GM23338 (cell line): ENCODE measurements around the gene COX11. TPM values are rescaled to one million over a fixed set of nuclear protein-coding genes. Genes with fewer than 3 reads are reported as not detected.

Experiments
- ATAC-seq: fragments of 200-7000 bp; cut with Tn5 transposase; 3 replicates; pipeline ENCODE4 v1.9.1; 2020
- DNase-seq: peaks from one replicate; pipeline ENCODE4 v3.0.0-alpha.2; 2015; ENCODE audit warnings: low spot score
- H2AFZ ChIP-seq: fragments of 200-600 bp; sonication (generic); 2 replicates; pipeline ENCODE4 v1.8.0; 2016; ENCODE audit warnings: antibody characterized with exemption, mild to moderate bottlenecking, moderate library complexity
- H3F3A ChIP-seq: fragments of 200-600 bp; sonication (generic); replicated peaks from 2 replicates; pipeline ENCODE4 v1.8.0; 2017; ENCODE audit warnings: antibody characterized with exemption, mixed run types, low read depth
- H3K27ac ChIP-seq: fragments of 200-600 bp; sonication (generic); 2 replicates; pipeline ENCODE4 v1.6.1; 2016; ENCODE audit warnings: low read depth
- H3K27me3 ChIP-seq: fragments of 200-600 bp; sonication (generic); 2 replicates; pipeline ENCODE4 v1.8.0; 2016; ENCODE audit warnings: mild to moderate bottlenecking, mixed run types, moderate library complexity; ENCODE audit not compliant: insufficient read depth
- H3K36me3 ChIP-seq: fragments of 200-600 bp; sonication (generic); 2 replicates; pipeline ENCODE4 v1.8.0; 2016; ENCODE audit warnings: mild to moderate bottlenecking; ENCODE audit not compliant: insufficient read depth
- H3K4me1 ChIP-seq: fragments of 200-600 bp; sonication (generic); 2 replicates; pipeline ENCODE4 v1.8.0; 2016; ENCODE audit warnings: mild to moderate bottlenecking, moderate library complexity; ENCODE audit not compliant: insufficient read depth
- H3K4me2 ChIP-seq: fragments of 200-600 bp; sonication (generic); 2 replicates; pipeline ENCODE4 v1.7.1; 2017; ENCODE audit warnings: mixed run types
- H3K4me3 ChIP-seq: fragments of 200-600 bp; sonication (generic); 2 replicates; pipeline ENCODE4 v1.6.1; 2016; ENCODE audit warnings: mixed run types
- H3K79me2 ChIP-seq: fragments of 200-600 bp; sonication (generic); replicated peaks from 2 replicates; pipeline ENCODE4 v1.8.0; 2017; ENCODE audit warnings: mild to moderate bottlenecking; ENCODE audit not compliant: insufficient read depth
- H3K9me2 ChIP-seq: fragments of 200-600 bp; sonication (generic); 2 replicates; pipeline ENCODE4 v1.8.0; 2017; ENCODE audit not compliant: insufficient read depth
- H4K20me1 ChIP-seq: fragments of 200-600 bp; sonication (generic); replicated peaks from 2 replicates; pipeline ENCODE4 v1.8.0; 2017; ENCODE audit warnings: mild to moderate bottlenecking; ENCODE audit not compliant: insufficient read depth
- H3K27ac Mint-ChIP-seq: 2 replicates; pipeline ENCODE4 v1.8.0; 2020; ENCODE audit warnings: inconsistent platforms, mild to moderate bottlenecking, moderate library complexity, mixed read lengths
- H3K27me3 Mint-ChIP-seq: 3 replicates; pipeline ENCODE4 v1.8.0; 2022; ENCODE audit warnings: low read depth, mild to moderate bottlenecking, moderate library complexity, mixed read lengths, inconsistent platforms; ENCODE audit not compliant: insufficient read depth, poor library complexity
- H3K36me3 Mint-ChIP-seq: 3 replicates; pipeline ENCODE4 v1.8.0; 2021; ENCODE audit warnings: low read depth, mild to moderate bottlenecking, inconsistent platforms, moderate library complexity, mixed read lengths
- H3K4me1 Mint-ChIP-seq: 3 replicates; pipeline ENCODE4 v1.8.0; 2020; ENCODE audit warnings: mild to moderate bottlenecking, inconsistent platforms, mixed read lengths
- H3K4me3 Mint-ChIP-seq: 3 replicates; pipeline ENCODE4 v1.8.0; 2021; ENCODE audit warnings: moderate library complexity, mild to moderate bottlenecking, inconsistent platforms, mixed read lengths
- H3K9me3 Mint-ChIP-seq: 3 replicates; pipeline ENCODE4 v1.8.0; 2020; ENCODE audit warnings: moderate library complexity, mild to moderate bottlenecking, inconsistent platforms, mixed read lengths
- CREB1 ChIP-seq: fragments of 250-450 bp; sonication (Bioruptor Pico); IDR thresholded peaks from 2 replicates; pipeline ENCODE4 v1.5.0; 2020; ENCODE audit warnings: low read depth, mild to moderate bottlenecking, moderate library complexity
- CTCF ChIP-seq, 2 experiments: fragments of 200-600 bp in 1 of 2; sonication (generic) in 1 of 2; conservative IDR thresholded peaks; 2 replicates each; pipeline versions ENCODE4 v1.5.1 to v1.6.1; 2016 to 2017; ENCODE audit warnings: antibody characterized with exemption in 2 of 2, low read depth in 2 of 2, mild to moderate bottlenecking in 2 of 2, moderate library complexity in 1 of 2
- ETS1 ChIP-seq: IDR thresholded peaks from 2 replicates; pipeline ENCODE4 v1.6.1; 2016; ENCODE audit warnings: antibody characterized with exemption
- EZH2phosphoT487 ChIP-seq: fragments of 200-600 bp; sonication (generic); IDR thresholded peaks from one replicate; pipeline ENCODE4 v1.8.1; 2018; ENCODE audit warnings: antibody characterized with exemption; ENCODE audit not compliant: unreplicated experiment
- NANOG ChIP-seq: IDR thresholded peaks from 2 replicates; pipeline ENCODE4 v1.6.1; 2016; ENCODE audit warnings: antibody characterized with exemption, borderline replicate concordance
- POLR2AphosphoS5 ChIP-seq: IDR thresholded peaks from 2 replicates; pipeline ENCODE4 v1.6.1; 2016; ENCODE audit warnings: antibody characterized with exemption, low read depth
- REST ChIP-seq: IDR thresholded peaks from one replicate; pipeline ENCODE4 v1.6.1; 2018; ENCODE audit warnings: antibody characterized with exemption; ENCODE audit not compliant: unreplicated experiment
- STAT1 ChIP-seq: IDR thresholded peaks from one replicate; pipeline ENCODE4 v1.6.1; 2016; ENCODE audit warnings: antibody characterized with exemption; ENCODE audit not compliant: unreplicated experiment
- polyA plus RNA-seq: library from polyadenylated mRNA; unstranded; fragments of >200 nt; fragmentation: Nextera tagmentation; extraction: Ambion mirVana; gene quantifications from 2 replicates; pipeline ENCODE4 v1.2.1, GENCODE V29; 2016
- total RNA-seq: library from RNA; depleted of rRNA; stranded (reverse); fragments of >200 nt; shearing (Covaris generic); gene quantifications from 2 replicates; pipeline ENCODE4 v1.2.3, GENCODE V29; 2014

COX11 gene
- total and polyA plus RNA-seq, 2 experiments from 2014 or later: 53.7 to 56.7 TPM

GRCh38 chr17:54924405-54924804, 44.0 kb downstream of the COX11 start:
- peaks cover 4% of the 10 kb centered on the region for H3K4me1 Mint-ChIP-seq

GRCh38 chr17:54920819-54921218, 47.6 kb downstream of the COX11 start:
- H3K4me1 Mint-ChIP-seq: peaks cover 23% of the 10 kb centered on the region
- no peak overlapping the region for H3K4me3 Mint-ChIP-seq
- H3K27me3 ChIP-seq: no peaks in the 10 kb centered on the region
- peak overlapping the region; percentile 76 for H3K27ac Mint-ChIP-seq
- no peaks in the 10 kb centered on the region for H3F3A ChIP-seq
- no peak overlapping the region for H3K27ac ChIP-seq
- DNase-seq (no peak), ATAC-seq (no peak)
- peaks cover 3% of the 10 kb centered on the region; the same call in 1 of the 2 replicates for H4K20me1 ChIP-seq
- H3K36me3 ChIP-seq: peaks cover 25% of the 10 kb centered on the region
- H2AFZ ChIP-seq: no peak overlapping the region
- H3K4me3 ChIP-seq: no peak overlapping the region
- peaks cover 78% of the 10 kb centered on the region for H3K36me3 Mint-ChIP-seq
- peaks cover 7% of the 10 kb centered on the region; the same call in 2 of the 3 replicates for H3K9me3 Mint-ChIP-seq
- H3K4me1 ChIP-seq: peaks cover 16% of the 10 kb centered on the region
- no peak overlapping the region for H3K4me2 ChIP-seq
- H3K27me3 Mint-ChIP-seq: peaks cover 2% of the 10 kb centered on the region
- no peaks in the 10 kb centered on the region for H3K9me2 ChIP-seq
- no peaks in the 10 kb centered on the region; the same call in 1 of the 2 replicates for H3K79me2 ChIP-seq
- TF ChIP-seq STAT1 (no peak), CTCF (conservative IDR thresholded peaks at IDR 0.05; ENCODE audit: low read depth in 2 of 2) (no peak), CREB1 (CRISPR knock-in tag) (no peak), EZH2phosphoT487 (no peak), ETS1 (no peak), NANOG (no peak), POLR2AphosphoS5 (no peak)

More at GRCh38 chr17:54924405-54924804, 44.0 kb downstream of the COX11 start:
- Histone ChIP-seq H3K4me3 (no peak overlapping the region), H3K4me2 (no peak overlapping the region), H4K20me1 (peaks cover 11% of the 10 kb centered on the region), H3K4me1 (0 out of 2 replicates have a peak, but pooled peaks cover 7% of the 10 kb centered on the region), H3F3A (no peaks in the 10 kb centered on the region), H3K9me2 (no peaks in the 10 kb centered on the region), H3K79me2 (peaks cover 14% of the 10 kb centered on the region), H3K36me3 (peaks cover 22% of the 10 kb centered on the region; the same call in 1 of the 2 replicates), H2AFZ (no peak overlapping the region), H3K27me3 (no peaks in the 10 kb centered on the region), H3K27ac (no peak overlapping the region)
- H3K9me3 Mint-ChIP-seq: no peaks in the 10 kb centered on the region
- no peak overlapping the region for H3K4me3 Mint-ChIP-seq
- H3K27ac Mint-ChIP-seq: no peak overlapping the region
- H3K27me3 Mint-ChIP-seq: no peaks in the 10 kb centered on the region
- H3K36me3 Mint-ChIP-seq: peaks cover 76% of the 10 kb centered on the region
- ATAC-seq (no peak), DNase-seq (no peak)
- TF ChIP-seq STAT1: no peak
- no peak for TF ChIP-seq EZH2phosphoT487
- TF ChIP-seq REST: no peak
